Left renal cortex interstitium (tissue), 4 donors: ENCODE measurements around the gene NPTX1. TPM values are rescaled to one million over a fixed set of nuclear protein-coding genes. Genes with fewer than 3 reads are reported as not detected.
A peak's percentile ranks its signal among the peaks of the same experiment; 100 is the strongest.

Source experiments
- DNase-seq, 4 donors: peaks; one replicate each; pipeline ENCODE4 v3.0.0-alpha.2; 2013; ENCODE audit warnings: low read depth in 4 of 4, low spot score in 2 of 4, missing footprints in 1 of 4
- polyA plus RNA-seq, 4 donors: library from polyadenylated mRNA; unstranded; fragments of 120-200 nt; gene quantifications; one replicate each; pipeline ENCODE4 v1.2.1, GENCODE V29; 2013; ENCODE audit not compliant: insufficient read length in 4 of 4

Gene NPTX1
- polyA plus RNA-seq, 4 donors: 0.95 to 1.5 (median 1.1) TPM

DNA sequence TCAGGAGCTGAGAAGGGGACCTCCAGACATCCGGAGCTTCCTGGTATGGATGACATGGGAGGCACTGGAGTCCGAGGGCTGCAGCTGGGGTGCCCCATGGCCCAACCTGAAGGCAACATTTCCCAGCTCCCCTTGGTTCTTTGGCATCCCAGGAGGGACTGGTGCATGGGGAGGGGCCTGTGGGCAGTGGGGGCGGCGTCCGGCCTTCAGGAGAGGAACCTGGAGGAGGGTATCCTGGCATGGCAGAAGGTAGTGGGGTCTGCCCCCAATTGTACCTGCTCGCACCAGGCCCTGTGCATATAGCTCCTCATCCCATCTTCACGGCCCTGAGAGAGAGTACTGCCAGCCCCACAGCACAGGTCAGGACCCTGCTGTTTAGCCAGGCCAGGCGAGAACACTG lies 11.9 kb downstream of the NPTX1 start:
- DNase-seq: no peak

DNA sequence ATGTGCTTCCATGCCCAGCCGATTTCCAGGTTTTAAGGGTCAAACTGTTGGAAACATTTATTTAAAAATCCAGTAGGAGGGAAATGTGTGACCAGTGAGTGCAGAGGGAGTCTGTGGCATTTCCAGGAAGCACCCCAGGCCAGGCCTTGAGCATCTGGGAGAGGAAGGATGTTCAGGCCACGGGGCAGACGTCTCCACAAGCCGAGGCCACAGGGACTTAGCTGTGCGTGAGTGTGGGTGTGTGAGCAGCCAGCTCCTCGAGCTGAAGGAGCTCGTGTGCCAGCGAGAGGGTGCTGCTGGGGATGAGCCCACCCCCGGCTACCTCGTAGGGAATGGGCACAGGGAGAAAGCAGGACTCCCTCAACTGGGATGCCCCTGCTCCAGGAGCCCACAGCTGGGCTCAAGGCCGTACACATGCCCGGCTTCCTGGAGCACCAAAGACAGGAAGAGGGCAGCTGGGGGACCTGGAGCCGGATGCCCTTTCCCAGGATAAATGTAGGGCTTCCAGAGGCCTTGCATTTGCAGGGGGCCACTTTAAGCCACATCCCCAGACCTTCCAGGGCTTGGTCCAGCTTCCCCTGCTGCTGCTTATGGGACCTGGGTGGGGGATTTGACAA lies 12.5 kb downstream of the NPTX1 start:
- DNase-seq: no peak

DNA sequence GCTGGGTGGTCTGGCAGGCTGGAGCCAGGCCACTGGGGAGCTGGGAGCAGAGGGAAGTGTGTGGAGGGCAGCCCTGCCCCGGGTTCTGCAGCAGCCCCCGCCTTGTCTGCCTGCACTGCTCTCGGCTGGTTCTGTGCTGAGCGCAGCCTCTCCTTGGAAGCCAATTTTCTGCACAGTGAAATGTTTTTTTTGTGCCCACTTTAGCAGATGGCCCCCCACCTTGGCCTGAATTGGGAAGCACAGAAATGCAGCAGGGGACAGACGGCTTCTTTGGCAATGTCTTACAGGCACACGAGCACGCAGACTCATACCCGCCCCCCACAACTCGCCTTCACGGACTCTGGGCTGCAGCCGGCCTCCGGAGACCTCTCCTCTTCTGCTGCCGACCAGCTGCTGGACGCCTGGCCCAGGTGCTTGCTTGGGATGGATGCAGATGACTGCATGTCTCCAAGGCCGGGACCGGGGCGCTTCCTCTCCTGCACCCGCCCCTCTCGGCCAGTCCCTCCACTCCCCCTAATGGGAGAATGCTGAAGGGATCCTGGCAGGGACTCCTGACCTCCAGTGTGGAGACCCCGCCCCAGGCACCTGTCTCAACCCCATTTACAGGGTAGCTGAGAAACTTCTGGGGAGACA lies 14.8 kb downstream of the NPTX1 start:
- DNase-seq: no peak

DNA sequence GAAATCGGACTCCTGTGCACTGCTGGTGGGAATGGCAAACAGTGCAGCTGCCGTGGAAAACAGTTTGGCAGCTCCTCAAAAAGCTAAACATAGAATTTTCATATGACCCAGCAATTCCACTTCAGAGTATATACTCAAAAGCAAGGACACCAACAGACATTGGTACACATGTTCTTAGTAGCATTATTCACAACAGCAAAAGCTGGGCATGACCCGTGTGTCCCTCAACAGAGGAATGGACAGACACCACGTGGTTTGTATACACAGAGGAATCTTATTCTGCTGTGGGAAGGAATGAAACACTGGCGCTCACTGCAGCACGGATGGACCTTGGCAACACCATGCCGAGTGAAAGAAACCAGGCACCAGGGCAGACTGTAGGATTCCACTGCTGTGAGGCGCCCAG lies 16.0 kb downstream of the NPTX1 start:
- DNase-seq: no peak

DNA sequence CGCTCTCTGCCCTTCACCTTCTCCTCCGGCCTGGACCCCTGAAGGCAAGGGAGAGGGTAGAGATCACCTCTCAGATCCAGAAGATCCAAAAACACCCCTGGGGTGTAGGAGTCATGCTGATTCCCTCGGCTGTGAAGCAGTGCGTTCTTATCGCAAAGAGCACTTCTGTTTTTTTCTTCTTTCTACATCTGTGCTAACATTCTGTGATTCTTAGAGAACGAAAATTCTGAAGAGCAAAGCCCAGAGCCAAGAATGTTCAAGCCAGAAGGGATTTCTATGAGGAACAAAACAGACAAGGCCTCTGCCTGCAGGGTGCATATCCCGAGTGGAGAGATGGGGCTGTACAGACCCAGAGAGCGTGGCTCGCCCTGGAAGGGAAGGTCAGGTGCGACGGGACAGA lies 17.2 kb downstream of the NPTX1 start:
- DNase-seq: no peak

DNA sequence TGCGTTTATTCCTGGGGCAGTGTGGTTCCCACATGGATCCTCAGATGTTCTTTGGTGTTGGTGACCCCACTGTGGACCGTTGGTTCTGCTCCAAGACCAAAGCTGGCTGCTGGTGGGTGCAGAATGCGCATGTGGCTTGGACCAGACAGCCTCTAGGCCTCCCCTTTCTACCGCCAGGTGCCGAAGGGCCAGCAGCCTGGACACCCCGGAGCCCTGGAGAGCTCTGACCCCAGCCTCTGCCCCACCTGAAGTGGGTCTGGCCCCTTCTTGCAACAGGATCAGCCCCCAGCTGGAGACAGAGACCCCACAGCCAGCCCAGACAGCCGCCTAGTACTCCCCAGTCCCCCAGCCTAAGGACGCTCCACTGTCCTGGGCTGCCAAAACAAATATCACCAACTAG lies 18.4 kb downstream of the NPTX1 start:
- DNase-seq: no peak

DNA sequence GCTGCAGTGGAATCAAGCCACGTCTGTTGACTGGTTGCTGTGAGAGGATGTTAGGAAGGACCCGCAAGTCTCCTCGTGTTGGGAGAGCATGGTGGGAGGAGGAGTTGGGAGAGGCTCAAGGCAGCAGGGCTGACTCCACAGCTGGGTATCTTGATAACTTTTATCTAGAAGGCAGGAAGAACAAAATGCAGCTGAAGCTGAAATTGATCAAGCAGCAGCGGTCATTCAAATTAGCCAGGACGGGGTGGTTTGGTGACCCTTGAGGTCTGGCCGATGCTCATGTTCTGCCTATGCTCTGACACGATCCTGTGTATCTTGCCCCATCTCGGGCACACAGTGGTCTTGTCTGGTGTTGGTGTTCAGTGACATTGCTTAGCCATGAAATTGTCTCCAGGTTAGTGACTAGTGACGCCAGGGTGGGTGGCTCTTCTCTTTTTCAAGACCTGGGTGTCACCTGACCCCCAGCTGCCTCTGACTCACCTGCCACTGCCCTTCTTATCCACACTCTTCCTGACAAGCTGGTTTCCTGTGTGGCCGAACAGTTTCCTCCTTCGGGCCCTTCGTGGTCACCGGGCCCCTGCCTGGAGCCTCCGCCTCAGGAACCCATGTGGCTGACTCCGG lies 19.1 kb downstream of the NPTX1 start:
- DNase-seq: no peak

DNA sequence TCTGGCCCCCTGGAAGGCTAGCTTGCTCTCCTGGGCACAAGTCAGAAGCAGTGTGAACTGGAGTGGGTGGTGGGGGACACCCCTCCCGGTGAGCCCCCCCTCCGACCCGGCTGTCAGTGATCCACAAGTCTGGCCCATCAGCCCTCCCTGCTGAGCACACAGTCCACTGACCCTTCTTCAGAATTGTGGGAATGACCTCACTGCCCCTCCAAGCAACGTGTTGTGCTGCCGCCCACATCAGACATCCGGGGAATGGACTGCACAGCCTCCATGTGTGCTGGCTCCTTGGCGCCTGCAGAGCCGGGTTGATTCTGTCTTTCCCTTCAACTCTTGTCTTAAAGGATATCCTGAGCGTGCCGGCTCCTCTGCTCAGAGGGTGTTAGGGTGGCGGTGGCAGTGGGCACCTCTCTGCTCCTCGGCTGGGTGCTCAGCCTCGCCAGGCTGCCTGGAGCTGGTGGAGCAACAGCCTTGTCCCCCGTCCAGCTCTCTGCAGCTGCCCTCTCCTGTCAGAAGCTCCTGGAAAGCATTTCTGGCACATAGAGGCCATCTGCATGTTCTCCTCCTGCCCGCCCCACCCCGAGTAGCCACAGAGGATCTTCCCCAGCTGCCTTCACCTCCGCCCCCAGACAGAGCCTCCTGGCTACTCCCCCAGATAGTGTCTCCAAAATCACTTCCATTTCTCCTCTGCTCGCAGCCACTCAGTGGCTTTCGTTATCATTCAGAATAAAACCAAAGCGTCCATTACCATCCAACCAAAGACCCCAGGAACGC lies 19.8 kb downstream of the NPTX1 start:
- no peak for DNase-seq

DNA sequence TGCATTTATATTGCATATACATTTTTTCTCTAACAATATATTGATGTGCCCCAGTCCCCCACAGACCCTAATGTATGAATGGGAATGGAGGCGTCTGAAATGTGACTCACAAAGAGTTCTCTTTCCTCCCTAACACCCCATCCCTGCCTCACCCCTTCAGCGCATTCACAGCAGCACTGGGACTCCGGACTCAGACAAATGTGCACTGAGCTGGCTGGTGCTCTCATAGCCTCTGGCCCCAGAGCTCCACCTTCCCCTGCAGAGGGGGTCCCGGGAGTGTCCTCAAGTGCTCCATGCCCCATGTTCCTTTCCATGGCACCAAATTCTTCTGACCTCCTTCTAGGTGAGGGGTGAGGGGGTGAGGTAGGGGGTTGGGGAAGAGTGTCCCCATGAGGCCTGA lies 20.6 kb downstream of the NPTX1 start:
- no peak for DNase-seq

DNA sequence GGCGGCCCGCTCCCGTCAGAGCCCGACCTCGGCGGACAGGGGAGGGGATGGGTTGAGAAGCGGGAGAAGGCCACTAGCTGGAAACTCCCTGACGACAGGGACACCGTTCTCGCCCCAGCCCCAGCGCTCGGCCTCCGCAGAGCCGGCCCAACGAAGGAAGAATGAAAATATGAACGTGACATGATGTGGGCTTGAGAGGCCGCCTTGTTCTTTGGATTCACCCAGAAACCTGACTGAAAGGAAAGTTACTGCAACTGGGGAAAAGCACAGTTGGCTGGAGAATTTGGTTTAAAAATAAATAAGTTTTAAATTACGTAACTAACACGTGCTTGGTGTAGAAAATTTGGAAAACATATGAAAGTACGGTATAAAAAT lies 21.1 kb downstream of the NPTX1 start:
- no peak for DNase-seq

DNA sequence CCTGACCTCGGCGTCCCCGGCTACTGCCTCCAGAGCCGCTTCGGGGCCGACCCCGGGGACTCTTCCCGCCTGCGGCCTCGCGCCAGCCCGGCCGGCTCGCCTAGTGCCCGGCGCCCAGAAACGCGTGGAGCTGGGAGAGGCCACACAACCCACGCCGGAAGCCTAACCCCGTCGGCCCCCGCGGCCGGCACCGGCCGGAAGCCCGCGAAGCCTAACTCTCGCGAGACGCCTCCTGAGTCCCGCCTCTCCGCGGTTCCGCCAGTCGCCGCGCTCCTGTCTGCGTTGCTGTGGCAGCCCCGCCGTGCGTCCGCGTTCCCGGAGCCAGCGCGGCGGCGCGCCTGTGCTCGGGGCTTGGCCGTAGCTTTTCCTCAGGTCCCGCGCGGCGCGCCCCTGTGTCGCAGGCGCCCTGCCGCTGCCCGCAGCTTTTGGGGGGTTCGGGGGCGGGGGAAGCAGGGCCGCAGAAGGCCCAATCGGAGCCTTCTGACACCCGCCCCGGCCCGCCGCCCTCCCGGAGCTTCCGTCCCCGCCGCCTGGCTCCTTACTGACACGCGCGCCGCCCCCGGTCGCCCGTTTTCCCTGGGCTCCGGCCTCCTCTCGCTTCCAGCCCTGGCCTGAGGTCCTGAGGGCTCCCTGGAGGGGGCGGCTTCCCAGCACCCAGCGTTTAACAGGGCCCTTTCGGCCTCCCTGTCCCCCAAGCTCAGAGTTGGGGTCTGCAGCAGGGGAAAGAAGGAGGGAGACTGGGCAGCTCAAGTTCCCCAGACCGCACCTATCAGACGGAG lies 21.7 kb downstream of the NPTX1 start:
- peak; percentile 81 to 93 (median 90) for DNase-seq

DNA sequence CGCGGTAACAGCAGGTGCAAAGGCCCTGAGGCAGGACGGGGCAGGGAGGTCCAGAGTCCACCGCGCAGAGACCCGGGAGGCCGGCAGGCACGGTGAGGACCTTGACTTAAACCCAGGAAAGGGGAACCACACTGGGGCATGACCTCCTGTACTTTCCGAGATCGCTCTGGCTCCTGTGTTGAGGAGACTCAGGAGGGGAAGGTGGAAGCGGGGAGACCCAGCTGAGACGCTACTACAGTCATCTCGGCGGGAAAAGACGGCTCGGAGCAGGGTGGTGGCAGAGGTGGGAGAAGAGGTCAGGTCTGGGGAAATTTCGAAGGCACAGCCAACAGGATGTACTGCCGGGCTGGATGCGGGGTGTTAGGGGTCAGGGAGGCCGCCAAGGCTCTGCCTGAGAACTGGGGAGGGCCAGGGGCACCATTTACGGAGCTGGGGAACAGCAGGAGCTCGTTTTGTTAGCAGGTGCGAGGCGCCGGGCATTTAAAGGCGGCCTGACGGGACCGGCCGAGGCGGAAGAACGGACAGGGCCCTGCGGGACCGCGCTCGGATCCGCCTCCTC lies 22.3 kb downstream of the NPTX1 start:
- DNase-seq: no peak

DNA sequence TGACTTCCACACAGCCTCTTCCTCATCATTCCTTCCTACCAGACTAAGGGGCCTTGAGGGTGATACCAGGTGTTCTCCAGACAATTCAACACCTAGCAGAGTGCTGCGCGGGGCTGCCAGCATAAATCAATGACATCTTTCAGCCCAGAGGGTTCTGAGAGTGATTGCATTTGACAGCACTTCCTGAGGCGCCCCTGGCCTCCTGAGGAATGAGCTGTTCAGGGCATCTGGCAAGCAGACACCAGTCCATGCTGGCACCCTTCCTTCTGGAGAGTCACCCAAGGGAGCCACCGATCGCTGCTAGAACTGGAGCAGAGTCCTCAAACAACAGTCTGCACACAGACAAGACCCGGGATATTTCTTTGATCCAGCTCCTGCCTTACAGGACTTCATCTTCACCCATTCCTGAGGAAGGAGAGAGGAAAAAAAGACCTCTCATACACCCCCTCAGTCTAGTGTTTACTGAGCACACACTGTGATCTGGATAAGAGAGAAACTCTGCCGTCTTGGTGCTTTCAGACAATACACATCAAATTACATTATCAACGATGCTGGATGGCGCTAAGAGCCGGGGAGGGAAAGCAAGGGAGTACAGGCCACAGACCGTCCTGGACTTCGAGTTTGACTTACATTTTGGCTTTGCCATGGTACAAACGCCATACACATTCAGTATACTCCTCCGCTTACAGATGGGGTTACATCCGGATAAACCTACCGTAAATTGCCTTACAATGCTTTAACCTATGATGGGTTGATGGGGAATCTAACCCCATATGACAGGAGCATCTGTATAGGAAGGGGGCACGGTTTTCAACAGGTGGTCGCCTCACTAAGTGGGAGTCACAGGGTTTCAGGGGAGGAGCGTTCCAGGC lies 23.0 kb downstream of the NPTX1 start:
- DNase-seq: no peak

DNA sequence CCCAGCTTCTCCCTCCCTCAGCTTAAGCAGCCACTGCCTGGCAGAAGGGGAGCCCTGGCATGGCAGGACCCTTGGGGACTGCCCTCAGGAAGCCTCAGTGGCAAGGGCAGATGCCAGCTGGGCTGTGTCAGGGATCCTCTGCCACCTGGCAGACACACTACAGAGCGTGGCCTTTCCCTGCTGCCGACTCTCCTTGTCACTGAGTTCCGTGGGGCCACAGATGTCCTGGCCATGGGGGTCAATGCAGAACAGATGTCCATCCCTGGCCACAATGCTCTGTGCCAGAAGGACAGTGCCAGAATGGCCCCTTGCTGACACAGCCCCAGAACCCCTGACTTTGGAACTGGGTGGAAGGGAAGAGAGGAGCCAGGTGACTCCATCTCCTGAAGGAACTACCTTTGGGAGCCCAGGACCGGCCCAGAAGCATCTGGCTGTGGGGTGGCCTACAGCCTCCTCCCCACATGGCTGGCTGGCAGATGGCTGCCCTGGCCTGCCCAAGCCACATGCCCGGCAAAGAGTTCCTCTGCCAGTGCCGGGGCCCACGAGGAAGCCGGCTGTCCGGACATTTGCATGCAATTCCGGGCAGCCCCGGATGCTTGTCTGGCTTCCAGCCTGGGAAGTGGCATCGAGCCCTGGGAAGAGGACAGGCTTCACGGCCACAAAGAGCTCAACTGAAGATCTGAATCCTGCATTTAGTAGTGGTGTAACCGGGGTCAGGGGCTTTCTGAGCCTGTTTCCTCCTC lies 24.1 kb downstream of the NPTX1 start:
- DNase-seq: no peak

DNA sequence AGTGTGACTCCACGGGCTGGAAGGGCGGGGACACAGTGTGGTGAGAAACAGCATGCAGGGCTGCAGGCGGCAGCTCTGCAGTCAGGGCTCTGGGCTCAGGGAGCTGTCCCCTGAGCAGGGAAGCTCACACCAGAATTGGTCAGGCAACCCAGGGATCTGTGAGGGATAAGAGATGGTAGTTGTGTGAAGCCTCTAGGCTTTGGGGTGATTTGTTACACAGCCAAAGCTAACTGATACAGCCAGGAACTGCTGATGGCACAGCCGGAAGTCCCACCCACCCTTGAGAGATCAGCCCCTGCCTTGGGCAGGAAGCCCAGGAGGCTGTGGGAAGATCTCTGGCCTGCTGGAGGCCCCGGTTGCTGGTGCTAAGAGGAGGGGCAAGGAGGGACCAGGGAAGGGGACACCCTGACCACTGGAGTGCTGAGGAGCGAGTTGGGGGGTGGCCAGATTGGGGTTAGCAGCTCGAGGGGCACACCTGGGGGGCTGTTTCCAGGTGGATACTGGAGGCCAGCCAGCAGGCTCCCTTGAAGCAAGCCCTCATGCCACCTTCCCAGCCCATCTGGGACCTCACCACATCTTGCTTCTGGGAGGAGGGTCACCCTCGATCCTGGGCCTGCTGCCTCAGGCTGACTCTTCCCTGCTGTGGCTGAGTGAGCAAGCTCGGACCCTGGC lies 25.2 kb downstream of the NPTX1 start:
- no peak for DNase-seq

DNA sequence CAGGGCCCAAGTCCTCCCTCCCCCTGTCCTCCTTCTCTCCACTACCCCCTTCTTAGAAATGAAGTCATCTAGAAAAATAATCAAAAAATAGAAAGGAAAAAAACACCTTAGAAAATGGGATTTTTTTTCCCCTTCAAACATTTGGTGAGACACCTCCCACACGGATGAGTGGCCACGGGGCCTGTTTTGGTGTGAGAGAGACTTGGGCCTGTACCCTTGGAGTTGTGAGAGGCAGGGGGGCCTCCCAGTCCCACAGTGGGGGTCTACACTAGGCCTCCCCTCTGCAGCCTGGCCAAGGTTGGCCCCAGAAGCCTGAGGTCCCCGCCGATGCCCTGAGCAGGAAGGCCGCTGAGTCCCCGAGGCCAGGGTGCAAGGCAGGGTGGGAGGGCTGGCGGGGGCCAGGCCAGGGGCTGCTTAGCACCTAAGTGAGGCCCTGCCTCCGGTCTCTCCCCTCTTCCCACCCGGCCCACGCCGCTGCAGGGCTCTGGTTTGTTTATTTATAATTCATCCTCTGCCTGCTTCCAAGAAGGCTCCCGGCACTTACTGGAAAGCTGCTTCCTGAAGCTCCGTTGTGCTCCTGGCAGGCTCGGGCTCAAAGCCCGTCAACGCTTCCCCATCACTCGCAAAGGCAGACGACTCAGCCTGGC lies 26.4 kb downstream of the NPTX1 start:
- DNase-seq: no peak

DNA sequence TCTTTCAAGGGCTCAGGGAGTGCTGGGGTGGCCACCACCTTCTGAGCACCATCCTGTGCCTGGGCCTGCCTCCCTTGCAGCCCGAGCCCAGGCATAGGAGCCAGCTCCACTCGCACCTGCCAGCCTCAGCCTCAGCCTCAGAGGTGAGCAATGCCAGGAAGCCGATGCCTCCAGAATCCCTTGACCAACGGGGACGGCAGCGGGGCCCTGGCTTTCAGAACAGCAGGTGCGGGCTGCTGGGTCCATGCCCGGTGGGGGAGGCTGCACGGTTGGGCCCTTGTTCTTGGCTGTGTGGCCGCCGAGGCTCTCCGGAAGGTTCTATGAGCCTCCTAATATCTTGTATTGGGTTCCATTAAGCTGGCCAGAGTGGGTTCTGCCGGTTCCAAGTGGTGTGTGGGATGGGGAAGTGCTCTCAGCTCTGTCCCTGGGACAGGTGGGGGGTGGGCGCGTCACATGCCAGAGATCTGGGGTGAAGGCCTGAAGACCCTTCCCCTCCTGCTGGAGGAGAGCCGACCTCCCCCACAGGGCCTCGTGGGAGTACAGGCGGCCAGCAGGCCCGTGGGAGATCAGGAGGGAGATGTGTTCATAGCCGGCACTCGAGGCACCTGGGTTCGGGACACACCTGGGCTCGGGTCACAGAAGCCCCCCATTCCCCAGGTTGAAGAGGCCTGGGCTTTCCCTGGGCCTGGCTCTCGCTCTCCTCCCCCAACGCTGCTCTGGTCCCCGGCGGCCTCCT lies 27.0 kb downstream of the NPTX1 start:
- no peak for DNase-seq
